H1 (cell line): Measurements from ENCODE around the gene PTPN12.

Experiments
- EP300 ChIP-seq, 2 experiments: IDR thresholded peaks; 1 replicate in 1 of 2; 2 replicates in 1 of 2; pipeline ENCODE4 v1.6.1; 2011 to 2012; ENCODE audit warnings: low read depth in 2 of 2, low read length in 2 of 2, mild to moderate bottlenecking in 2 of 2, borderline replicate concordance in 1 of 2, inconsistent platforms in 1 of 2, moderate library complexity in 1 of 2
- EZH2 ChIP-seq: fragments of 200-600 bp; sonication (generic); IDR thresholded peaks from 2 replicates; pipeline ENCODE4 v1.7.1; 2012; ENCODE audit warnings: low read depth, mild to moderate bottlenecking, moderate library complexity, low read length, inconsistent platforms; ENCODE audit not compliant: severe bottlenecking
- GABPA ChIP-seq: IDR thresholded peaks from 2 replicates; pipeline ENCODE4 v1.6.1; 2011; ENCODE audit warnings: mild to moderate bottlenecking, low read length, moderate library complexity, borderline replicate concordance; ENCODE audit not compliant: insufficient read depth
- TEAD4 ChIP-seq: IDR thresholded peaks from 2 replicates; pipeline ENCODE4 v1.6.1; 2012; ENCODE audit warnings: low read depth, low read length, inconsistent platforms, mixed read lengths
- YY1 ChIP-seq: IDR thresholded peaks from 2 replicates; pipeline ENCODE4 v1.6.1; 2011; ENCODE audit warnings: low read depth, mild to moderate bottlenecking, low read length
- TF ChIP-seq, protein P1 (sequence below), 3 experiments: IDR thresholded peaks; 1 replicate in 2 of 3; 2 replicates in 1 of 3; pipeline versions ENCODE4 v1.5.1 to v1.6.1; 2011; ENCODE audit warnings: low read length in 3 of 3, mild to moderate bottlenecking in 3 of 3, inconsistent platforms in 2 of 3, low read depth in 1 of 3, moderate library complexity in 1 of 3; ENCODE audit not compliant: insufficient read depth in 1 of 3; ENCODE audit errors: control extremely low read depth in 1 of 3
- TF ChIP-seq, protein P2 (sequence below): IDR thresholded peaks from 2 replicates; pipeline ENCODE4 v1.6.1; 2011; ENCODE audit warnings: low read length, improper control_type of control experiment

DNA sequence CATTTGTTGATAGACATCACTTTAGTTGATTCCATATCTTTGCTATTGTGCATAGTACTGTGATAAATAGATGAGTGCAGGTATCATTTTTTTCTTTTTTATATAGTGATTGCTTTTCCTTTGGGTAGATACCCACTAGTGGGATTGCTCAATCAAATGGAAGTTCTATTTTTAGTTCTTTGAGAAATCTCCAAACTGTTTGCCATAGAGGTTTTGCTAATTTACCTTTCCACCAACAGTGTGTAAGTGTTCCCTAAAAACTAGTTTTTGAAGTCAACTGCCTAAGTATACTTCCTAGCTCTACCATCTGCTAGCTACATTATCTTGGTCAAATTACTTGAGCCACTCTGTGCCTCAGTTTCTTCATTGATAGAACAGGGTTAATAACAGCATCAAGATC lies 127.6 kb downstream of the PTPN12 start:
- TF ChIP-seq, protein P1, sequence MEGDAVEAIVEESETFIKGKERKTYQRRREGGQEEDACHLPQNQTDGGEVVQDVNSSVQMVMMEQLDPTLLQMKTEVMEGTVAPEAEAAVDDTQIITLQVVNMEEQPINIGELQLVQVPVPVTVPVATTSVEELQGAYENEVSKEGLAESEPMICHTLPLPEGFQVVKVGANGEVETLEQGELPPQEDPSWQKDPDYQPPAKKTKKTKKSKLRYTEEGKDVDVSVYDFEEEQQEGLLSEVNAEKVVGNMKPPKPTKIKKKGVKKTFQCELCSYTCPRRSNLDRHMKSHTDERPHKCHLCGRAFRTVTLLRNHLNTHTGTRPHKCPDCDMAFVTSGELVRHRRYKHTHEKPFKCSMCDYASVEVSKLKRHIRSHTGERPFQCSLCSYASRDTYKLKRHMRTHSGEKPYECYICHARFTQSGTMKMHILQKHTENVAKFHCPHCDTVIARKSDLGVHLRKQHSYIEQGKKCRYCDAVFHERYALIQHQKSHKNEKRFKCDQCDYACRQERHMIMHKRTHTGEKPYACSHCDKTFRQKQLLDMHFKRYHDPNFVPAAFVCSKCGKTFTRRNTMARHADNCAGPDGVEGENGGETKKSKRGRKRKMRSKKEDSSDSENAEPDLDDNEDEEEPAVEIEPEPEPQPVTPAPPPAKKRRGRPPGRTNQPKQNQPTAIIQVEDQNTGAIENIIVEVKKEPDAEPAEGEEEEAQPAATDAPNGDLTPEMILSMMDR (IDR thresholded peaks at IDR 0.05; ENCODE audit: control extremely low read depth in 1 of 3, insufficient read depth in 1 of 3, low read depth in 1 of 3, low read length in 3 of 3): no peak
- no peak for TF ChIP-seq EZH2
- TF ChIP-seq TEAD4: no peak
- TF ChIP-seq GABPA: no peak
- TF ChIP-seq, protein P2, sequence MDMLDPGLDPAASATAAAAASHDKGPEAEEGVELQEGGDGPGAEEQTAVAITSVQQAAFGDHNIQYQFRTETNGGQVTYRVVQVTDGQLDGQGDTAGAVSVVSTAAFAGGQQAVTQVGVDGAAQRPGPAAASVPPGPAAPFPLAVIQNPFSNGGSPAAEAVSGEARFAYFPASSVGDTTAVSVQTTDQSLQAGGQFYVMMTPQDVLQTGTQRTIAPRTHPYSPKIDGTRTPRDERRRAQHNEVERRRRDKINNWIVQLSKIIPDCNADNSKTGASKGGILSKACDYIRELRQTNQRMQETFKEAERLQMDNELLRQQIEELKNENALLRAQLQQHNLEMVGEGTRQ: no peak
- no peak for TF ChIP-seq YY1
- TF ChIP-seq EP300 (IDR thresholded peaks at IDR 0.05; ENCODE audit: borderline replicate concordance in 1 of 2, low read depth in 2 of 2, low read length in 2 of 2): no peak
